ENCODE measurements around the gene ARID3A. TPM values are rescaled to one million over a fixed set of nuclear protein-coding genes. Genes with fewer than 3 reads are reported as not detected.

Gene ARID3A
- total RNA-seq, 1 donor from 2014 or later, result 4.8 TPM

DNA sequence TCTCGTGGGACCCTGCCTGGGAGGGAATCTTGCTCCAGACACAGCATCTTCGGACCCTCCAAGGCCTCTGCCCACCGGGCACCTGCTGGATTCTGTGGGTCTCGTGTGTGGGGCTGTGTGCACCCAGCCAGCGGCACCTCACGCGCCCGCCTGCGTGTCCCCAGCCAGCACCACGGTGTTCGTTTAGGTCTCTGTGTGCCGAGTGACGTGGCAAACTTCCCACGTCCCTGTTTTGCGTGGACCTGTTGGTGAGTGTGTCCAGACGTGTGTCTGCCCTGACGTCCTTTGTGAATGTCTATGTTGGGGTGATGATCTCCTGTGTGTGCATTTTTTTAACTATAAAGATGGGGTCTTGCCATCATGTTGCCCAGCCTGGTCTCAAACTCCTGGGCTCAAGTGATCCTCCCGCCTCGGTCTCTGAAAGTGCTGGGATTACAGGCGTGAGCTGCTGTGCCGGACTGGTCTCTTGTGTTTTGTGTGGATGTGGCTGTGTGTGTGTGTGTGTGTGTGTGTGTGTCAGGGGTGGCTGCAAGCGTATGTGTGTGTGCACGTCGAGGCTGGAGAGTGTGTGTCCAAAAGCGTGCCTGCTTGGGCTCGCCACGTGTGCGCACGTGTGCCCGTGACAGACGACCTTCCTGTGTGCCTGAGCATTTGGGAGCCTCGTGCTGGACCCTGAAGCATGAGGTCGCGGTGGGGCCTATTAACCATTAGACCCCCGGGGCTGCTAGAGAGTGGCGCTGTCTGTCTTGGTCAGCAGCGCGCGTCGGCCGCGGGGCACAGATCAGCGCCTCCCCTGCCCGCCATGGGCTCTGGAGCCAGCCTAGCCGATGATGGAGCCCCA lies 15.7 kb downstream of the ARID3A start:
- Histone ChIP-seq H3K27me3 (ENCODE audit: low read depth) (no peaks in the 10 kb centered on the region), H3K4me3 (peak overlapping the region; percentile 62), H3K9me3 (replicated peaks) (no peaks in the 10 kb centered on the region), H3K27ac (replicated peaks) (peak overlapping the region; percentile 80), H3K4me1 (peaks cover 22% of the 10 kb centered on the region), H3K36me3 (peaks cover 4% of the 10 kb centered on the region)
- DNase-seq, result no peak
- intact Hi-C loops (cut with micrococcal nuclease), result no loop called here
- TF ChIP-seq, protein P1, sequence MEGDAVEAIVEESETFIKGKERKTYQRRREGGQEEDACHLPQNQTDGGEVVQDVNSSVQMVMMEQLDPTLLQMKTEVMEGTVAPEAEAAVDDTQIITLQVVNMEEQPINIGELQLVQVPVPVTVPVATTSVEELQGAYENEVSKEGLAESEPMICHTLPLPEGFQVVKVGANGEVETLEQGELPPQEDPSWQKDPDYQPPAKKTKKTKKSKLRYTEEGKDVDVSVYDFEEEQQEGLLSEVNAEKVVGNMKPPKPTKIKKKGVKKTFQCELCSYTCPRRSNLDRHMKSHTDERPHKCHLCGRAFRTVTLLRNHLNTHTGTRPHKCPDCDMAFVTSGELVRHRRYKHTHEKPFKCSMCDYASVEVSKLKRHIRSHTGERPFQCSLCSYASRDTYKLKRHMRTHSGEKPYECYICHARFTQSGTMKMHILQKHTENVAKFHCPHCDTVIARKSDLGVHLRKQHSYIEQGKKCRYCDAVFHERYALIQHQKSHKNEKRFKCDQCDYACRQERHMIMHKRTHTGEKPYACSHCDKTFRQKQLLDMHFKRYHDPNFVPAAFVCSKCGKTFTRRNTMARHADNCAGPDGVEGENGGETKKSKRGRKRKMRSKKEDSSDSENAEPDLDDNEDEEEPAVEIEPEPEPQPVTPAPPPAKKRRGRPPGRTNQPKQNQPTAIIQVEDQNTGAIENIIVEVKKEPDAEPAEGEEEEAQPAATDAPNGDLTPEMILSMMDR (IDR thresholded peaks at IDR 0.05; ENCODE audit: borderline replicate concordance), result no peak

- no peaks in the 10 kb centered on the region for H3K9me3 ChIP-seq (replicated peaks)
- TF ChIP-seq, protein P1 (IDR thresholded peaks at IDR 0.05; ENCODE audit: borderline replicate concordance), result no peak
- H3K27me3 ChIP-seq (ENCODE audit: low read depth), result no peaks in the 10 kb centered on the region
- peaks cover 4% of the 10 kb centered on the region for H3K36me3 ChIP-seq
- DNase-seq, result no peak
- H3K4me3 ChIP-seq, result no peak overlapping the region
- intact Hi-C loops (cut with micrococcal nuclease), result no loop called here
- peaks cover 22% of the 10 kb centered on the region for H3K4me1 ChIP-seq
- no peak overlapping the region for H3K27ac ChIP-seq (replicated peaks)
Measured at GRCh38 chr19:942133-942645, 16.4 kb downstream of the ARID3A start.

DNA sequence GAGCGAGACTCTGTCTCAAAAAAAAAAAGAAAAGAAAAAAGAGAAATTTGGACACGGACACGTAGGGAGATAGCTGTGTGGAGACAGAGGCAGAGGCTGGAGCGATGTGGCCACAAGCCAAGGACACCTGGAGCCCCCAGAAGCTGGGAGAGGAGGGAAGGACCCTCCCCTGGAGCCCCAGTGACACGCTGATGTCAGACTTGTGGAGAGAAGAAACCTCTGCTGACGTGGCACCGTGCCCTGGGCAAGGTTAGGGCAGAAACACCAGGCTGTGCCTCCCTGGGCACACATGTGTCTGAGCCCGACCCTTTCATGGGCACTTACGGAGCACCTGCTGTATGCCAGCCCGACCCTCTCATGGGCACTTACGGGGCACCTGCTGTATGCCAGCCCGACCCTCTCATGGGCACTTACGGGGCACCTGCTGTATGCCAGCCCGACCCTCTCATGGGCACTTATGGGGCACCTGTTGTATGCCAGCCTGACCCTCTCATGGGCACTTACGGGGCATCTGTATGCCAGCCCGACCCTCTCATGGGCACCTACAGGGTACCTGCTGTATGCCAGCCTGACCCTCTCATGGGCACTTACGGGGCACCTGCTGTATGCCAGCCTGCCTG lies 17.8 kb downstream of the ARID3A start:
- no peaks in the 10 kb centered on the region for H3K27me3 ChIP-seq (ENCODE audit: low read depth)
- H3K4me3 ChIP-seq, result no peak overlapping the region
- TF ChIP-seq, protein P1 (IDR thresholded peaks at IDR 0.05; ENCODE audit: borderline replicate concordance), result no peak
- peaks cover 4% of the 10 kb centered on the region for H3K36me3 ChIP-seq
- intact Hi-C loops (cut with micrococcal nuclease), result no loop called here
- H3K9me3 ChIP-seq (replicated peaks), result no peaks in the 10 kb centered on the region
- peaks cover 22% of the 10 kb centered on the region for H3K4me1 ChIP-seq
- H3K27ac ChIP-seq (replicated peaks), result no peak overlapping the region
- DNase-seq, result no peak

DNA sequence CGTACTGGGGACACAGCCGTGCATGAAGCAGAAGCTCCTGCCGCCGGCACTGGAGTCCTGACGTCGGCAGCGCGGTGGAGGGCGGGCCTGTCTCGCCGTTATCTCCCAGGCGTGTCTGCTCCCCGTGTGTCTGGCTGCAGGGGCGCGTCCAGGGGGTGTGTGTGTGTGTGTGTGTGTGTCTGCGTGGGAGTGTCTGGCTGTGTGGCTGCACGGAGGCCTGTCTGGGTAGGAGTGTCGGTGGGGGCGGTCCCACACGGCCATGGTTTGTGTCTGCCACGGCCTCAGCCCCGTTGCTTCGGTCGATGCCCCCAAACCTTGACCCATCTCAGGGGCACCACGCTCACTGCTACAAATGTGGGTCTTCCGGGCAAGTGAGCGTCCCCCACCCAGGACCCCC lies 18.3 kb downstream of the ARID3A start:
- TF ChIP-seq, protein P1 (IDR thresholded peaks at IDR 0.05; ENCODE audit: borderline replicate concordance), result no peak
- no peak overlapping the region for H3K4me3 ChIP-seq
- DNase-seq, result no peak
- intact Hi-C loops (cut with micrococcal nuclease), result no loop called here
- no peaks in the 10 kb centered on the region for H3K9me3 ChIP-seq (replicated peaks)
- no peak overlapping the region for H3K27ac ChIP-seq (replicated peaks)
- peaks cover 22% of the 10 kb centered on the region for H3K4me1 ChIP-seq
- no peaks in the 10 kb centered on the region for H3K27me3 ChIP-seq (ENCODE audit: low read depth)
- H3K36me3 ChIP-seq, result peaks cover 4% of the 10 kb centered on the region

DNA sequence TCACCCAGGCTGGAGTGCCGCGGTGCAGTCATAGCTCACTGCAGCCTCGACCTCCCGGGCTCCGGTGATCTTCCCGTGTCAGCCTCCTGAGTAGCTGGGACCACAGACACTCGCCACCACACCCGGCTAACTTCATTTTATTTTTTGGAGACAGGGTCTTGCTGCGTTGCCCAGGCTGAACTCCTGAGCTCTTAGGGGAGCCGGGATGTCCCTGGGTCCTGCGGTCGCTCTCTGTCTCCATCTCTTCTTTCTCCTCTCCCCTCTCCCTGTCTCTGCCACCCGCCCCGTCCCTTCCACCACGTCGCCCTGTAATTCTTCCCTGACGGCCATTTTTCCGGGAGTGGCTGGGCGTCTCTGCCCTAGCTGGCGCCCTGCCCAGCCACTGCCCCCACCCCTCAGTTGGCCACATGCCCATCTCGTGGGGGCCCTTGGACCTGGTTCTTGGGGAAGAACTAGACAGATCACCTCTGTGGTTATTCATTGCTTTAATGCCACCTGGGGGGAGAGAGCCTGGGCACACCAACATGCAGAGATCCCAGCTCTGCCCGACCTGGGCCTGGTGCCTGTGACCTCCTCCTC lies 18.9 kb downstream of the ARID3A start:
- Histone ChIP-seq H3K4me1 (peaks cover 22% of the 10 kb centered on the region), H3K9me3 (replicated peaks) (no peaks in the 10 kb centered on the region), H3K27me3 (ENCODE audit: low read depth) (no peaks in the 10 kb centered on the region), H3K4me3 (no peak overlapping the region), H3K27ac (replicated peaks) (no peak overlapping the region), H3K36me3 (peaks cover 4% of the 10 kb centered on the region)
- intact Hi-C loops (cut with micrococcal nuclease), result no loop called here
- TF ChIP-seq, protein P1 (IDR thresholded peaks at IDR 0.05; ENCODE audit: borderline replicate concordance), result no peak
- no peak for DNase-seq

Measured in left ventricle myocardium inferior (tissue), 1 donor.